Stomach (tissue), 4 donors: ENCODE results near the gene VPS41.

Source experiments
- POLR2A ChIP-seq, 4 donors: fragments of 450-650 bp; IDR thresholded peaks; one replicate each; pipeline ENCODE4 v1.6.1; 2016; ENCODE audit warnings: antibody characterized with exemption in 4 of 4, control low read depth in 2 of 4, mild to moderate bottlenecking in 1 of 4, moderate library complexity in 1 of 4
- TF ChIP-seq, protein P1 (sequence below), 7 experiments: fragments of 450-650 bp in 4 of 7; fragments of 200-600 bp in 3 of 7; sonication (generic) in 3 of 7; IDR thresholded peaks; one replicate each; pipeline ENCODE4 v1.5.1; 2016 to 2019; ENCODE audit warnings: antibody characterized with exemption in 7 of 7, control low read depth in 2 of 7, mild to moderate bottlenecking in 1 of 7

DNA sequence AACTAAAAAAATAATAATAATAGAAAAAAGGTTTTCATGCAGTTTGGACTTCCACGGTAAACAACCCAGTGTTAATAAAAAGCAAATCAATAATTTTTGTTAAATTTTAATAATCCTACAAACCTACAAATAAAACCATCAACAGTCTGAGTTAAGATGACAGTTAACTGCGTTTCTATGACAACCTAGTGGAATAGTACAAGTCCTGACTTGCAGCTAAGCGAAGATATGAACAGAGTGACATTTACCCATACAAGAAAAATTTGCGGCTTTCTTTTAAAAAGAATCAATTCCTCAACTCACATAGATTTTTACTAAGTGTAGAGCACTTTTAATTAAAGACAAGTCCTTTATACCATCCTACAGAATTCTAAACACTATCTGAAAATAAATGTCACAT is 35.6 kb downstream of the VPS41 start:
- TF ChIP-seq, protein P1, sequence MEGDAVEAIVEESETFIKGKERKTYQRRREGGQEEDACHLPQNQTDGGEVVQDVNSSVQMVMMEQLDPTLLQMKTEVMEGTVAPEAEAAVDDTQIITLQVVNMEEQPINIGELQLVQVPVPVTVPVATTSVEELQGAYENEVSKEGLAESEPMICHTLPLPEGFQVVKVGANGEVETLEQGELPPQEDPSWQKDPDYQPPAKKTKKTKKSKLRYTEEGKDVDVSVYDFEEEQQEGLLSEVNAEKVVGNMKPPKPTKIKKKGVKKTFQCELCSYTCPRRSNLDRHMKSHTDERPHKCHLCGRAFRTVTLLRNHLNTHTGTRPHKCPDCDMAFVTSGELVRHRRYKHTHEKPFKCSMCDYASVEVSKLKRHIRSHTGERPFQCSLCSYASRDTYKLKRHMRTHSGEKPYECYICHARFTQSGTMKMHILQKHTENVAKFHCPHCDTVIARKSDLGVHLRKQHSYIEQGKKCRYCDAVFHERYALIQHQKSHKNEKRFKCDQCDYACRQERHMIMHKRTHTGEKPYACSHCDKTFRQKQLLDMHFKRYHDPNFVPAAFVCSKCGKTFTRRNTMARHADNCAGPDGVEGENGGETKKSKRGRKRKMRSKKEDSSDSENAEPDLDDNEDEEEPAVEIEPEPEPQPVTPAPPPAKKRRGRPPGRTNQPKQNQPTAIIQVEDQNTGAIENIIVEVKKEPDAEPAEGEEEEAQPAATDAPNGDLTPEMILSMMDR (IDR thresholded peaks at IDR 0.05), result no peak
- no peak for TF ChIP-seq POLR2A (IDR thresholded peaks at IDR 0.05)
